ENCODE data around the gene NMRAL1.

Gene NMRAL1

GRCh38 chr16:4486126-4486893, 11.9 kb upstream of the NMRAL1 start:
- TF ChIP-seq CTCF (IDR thresholded peaks at IDR 0.05; ENCODE audit: control insufficient read depth, insufficient read depth, low read depth, low read length, missing control alignments): no peak
- no peak overlapping the region for H3K4me3 ChIP-seq (ENCODE audit: control insufficient read depth, low read depth, low read length)
- DNase-seq (ENCODE audit: low read depth): no peak

GRCh38 chr16:4481963-4482362, 7.5 kb upstream of the NMRAL1 start:
- TF ChIP-seq CTCF (IDR thresholded peaks at IDR 0.05; ENCODE audit: control insufficient read depth, insufficient read depth, low read depth, low read length, missing control alignments): no peak
- no peak for DNase-seq (ENCODE audit: low read depth)
- no peak overlapping the region for H3K4me3 ChIP-seq (ENCODE audit: control insufficient read depth, low read depth, low read length)

GRCh38 chr16:4481526-4481925, 7.1 kb upstream of the NMRAL1 start:
- no peak for TF ChIP-seq CTCF (IDR thresholded peaks at IDR 0.05; ENCODE audit: control insufficient read depth, insufficient read depth, low read depth, low read length, missing control alignments)
- DNase-seq (ENCODE audit: low read depth): no peak
- H3K4me3 ChIP-seq (ENCODE audit: control insufficient read depth, low read depth, low read length): no peak overlapping the region

- H3K4me3 ChIP-seq (ENCODE audit: control insufficient read depth, low read depth, low read length): no peak overlapping the region
- peak; percentile 21 for TF ChIP-seq CTCF (IDR thresholded peaks at IDR 0.05; ENCODE audit: control insufficient read depth, insufficient read depth, low read depth, low read length, missing control alignments)
- no peak for DNase-seq (ENCODE audit: low read depth)
Measured at GRCh38 chr16:4477966-4478365, 3.5 kb upstream of the NMRAL1 start.

- peak within 1 kb of the TSS; percentile 85 for H3K4me3 ChIP-seq (ENCODE audit: control insufficient read depth, low read depth, low read length)
- DNase-seq (ENCODE audit: low read depth): no peak
- TF ChIP-seq CTCF (IDR thresholded peaks at IDR 0.05; ENCODE audit: control insufficient read depth, insufficient read depth, low read depth, low read length, missing control alignments): peak; percentile 24
Measured at GRCh38 chr16:4475880-4476788, 1.7 kb upstream of the NMRAL1 start, which contains the start of gene HMOX2. Gene HMOX2 (plus strand): TSS chr16:4476398. CDS start chr16:4505525, 29,127 bp downstream.

GRCh38 chr16:4472880-4473279, 1.5 kb downstream of the NMRAL1 start:
- no peak overlapping the region for H3K4me3 ChIP-seq (ENCODE audit: control insufficient read depth, low read depth, low read length)
- DNase-seq (ENCODE audit: low read depth): no peak
- no peak for TF ChIP-seq CTCF (IDR thresholded peaks at IDR 0.05; ENCODE audit: control insufficient read depth, insufficient read depth, low read depth, low read length, missing control alignments)

Data from AG09309 (cell line).